Heart left ventricle (tissue), 16 donors: ENCODE results near the gene HTRA2. TPM values are rescaled to one million over a fixed set of nuclear protein-coding genes. Genes with fewer than 3 reads are reported as not detected.

Source experiments
- ATAC-seq, 4 donors: fragments of 200-7000 bp; cut with Tn5 transposase; one replicate each; pipeline ENCODE4 v1.9.1; 2020 to 2022; ENCODE audit warnings: moderate library complexity in 4 of 4, mild to moderate bottlenecking in 3 of 4, moderate number of reproducible peaks in 1 of 4
- DNase-seq, 5 donors: peaks; one replicate each; pipeline ENCODE4 v3.0.0-alpha.2; 2020
- H3K27ac ChIP-seq, 12 donors: fragments of 200-600 bp; sonication (generic) in 4 of 12; one replicate each; pipeline versions ENCODE4 v1.5.0 to v1.8.0; 2016 to 2022; ENCODE audit warnings: mild to moderate bottlenecking in 2 of 12
- H3K27me3 ChIP-seq, 9 donors: fragments of 200-600 bp; sonication (generic) in 2 of 9; one replicate each; pipeline versions ENCODE4 v1.5.1 to v1.8.0; 2016 to 2022; ENCODE audit warnings: mild to moderate bottlenecking in 3 of 9
- H3K36me3 ChIP-seq, 9 donors: fragments of 200-600 bp; sonication (generic) in 2 of 9; one replicate each; pipeline versions ENCODE4 v1.5.0 to v1.8.0; 2018 to 2022; ENCODE audit warnings: mild to moderate bottlenecking in 2 of 9
- H3K4me1 ChIP-seq, 12 donors: fragments of 200-600 bp; sonication (generic) in 4 of 12; one replicate each; pipeline versions ENCODE4 v1.5.0 to v1.8.0; 2016 to 2022; ENCODE audit warnings: mild to moderate bottlenecking in 3 of 12
- H3K4me3 ChIP-seq, 12 donors: fragments of 200-600 bp; sonication (generic) in 4 of 12; one replicate each; pipeline versions ENCODE4 v1.5.0 to v1.8.0; 2017 to 2022; ENCODE audit warnings: mild to moderate bottlenecking in 9 of 12, moderate library complexity in 4 of 12
- H3K9me3 ChIP-seq, 12 donors: fragments of 200-600 bp; sonication (generic) in 4 of 12; one replicate each; pipeline versions ENCODE4 v1.5.0 to v1.8.0; 2016 to 2022; ENCODE audit warnings: mild to moderate bottlenecking in 1 of 12
- POLR2A ChIP-seq, 2 donors: fragments of 450-650 bp; IDR thresholded peaks; one replicate each; pipeline ENCODE4 v1.6.1; 2017; ENCODE audit warnings: antibody characterized with exemption in 2 of 2, mild to moderate bottlenecking in 2 of 2, moderate library complexity in 2 of 2
- WGBS, 4 donors: extraction: QIAGEN DNeasy Blood & Tissue Kit in 2 of 4; methylation state at CpG; one replicate each; pipeline versions ENCODE4 v1.1.5 to v1.1.7; 2013 to 2018; 5-methylcytosine and 5-hydroxymethylcytosine counted together
- intact Hi-C, 10 donors: fragments of 100-400 bp; cut with DNase I; formaldehyde crosslinking; loops; one replicate each; pipeline versions ENCODE4 v1.11.1 to v1.14.2; 2022
- polyA plus RNA-seq, 2 donors: library from polyadenylated mRNA; stranded (reverse); fragments of 200-250 nt; gene quantifications; one replicate each; pipeline ENCODE4 v1.2.3, GENCODE V29; 2013
- total RNA-seq, 9 donors: library from RNA; depleted of rRNA in 2 of 9; stranded (reverse); fragments of >200 nt in 2 of 9; fragmentation: NEBNext Ultra II Directional in 3 of 9; extraction: Animal tissue kit (Norgen Biotek cat#: 25700) in 3 of 9; gene quantifications; one replicate each; pipeline versions ENCODE4 v1.1.0 to v1.2.4, GENCODE V29; 2016 to 2023
- TF ChIP-seq, protein P1 (sequence below), 12 donors: fragments of 200-600 bp; sonication (generic) in 4 of 12; IDR thresholded peaks; one replicate each; pipeline versions ENCODE4 v1.5.0 to v1.8.0; 2018 to 2022; ENCODE audit warnings: antibody characterized with exemption in 12 of 12, mild to moderate bottlenecking in 5 of 12
- donor health status: ischemic (EF 13 %, LVEDD 7.1; RV severe dilation, severe dysfunction).
- donor health status: healthy with polysubstance abuse.
- donor health status: DM: no; HTN: yes; CAD: no.
- donor health status: DM: no; HTN: no; CAD: no.
- donor health status: ischemic (EF 25% LVEDD 6.9; RV normal size, moderate dysfunction).
- donor health status: ischemic (EF 25% LVEDD 5.7; RV mildly dilated, moderate dysfunction).
- donor health status: healthy.
- donor health status: DM: yes; HTN: yes; CAD: no.
- donor health status: ischemic (EF 35%, LVEDD 5.7; RV mildly dilated, moderate dysfunction).
- donor health status: nonischemic (EF 11% LVEDD 7.7; RV severe dilation, severe dysfunction).
- donor health status: DM: yes; HTN: yes; CAD: no.
- donor health status: PGD.
- donor health status: ischemic (EF 29% LVEDD 5.4; RV normal size, mild dysfunction).
- donor health status: nonischemic (EF 23%, LVEDD 6.1; RV moderate dilation, normal function).

The HTRA2 gene
- total and polyA plus RNA-seq, 11 donors = 23.6 to 45.4 (median 24.8) TPM

DNA sequence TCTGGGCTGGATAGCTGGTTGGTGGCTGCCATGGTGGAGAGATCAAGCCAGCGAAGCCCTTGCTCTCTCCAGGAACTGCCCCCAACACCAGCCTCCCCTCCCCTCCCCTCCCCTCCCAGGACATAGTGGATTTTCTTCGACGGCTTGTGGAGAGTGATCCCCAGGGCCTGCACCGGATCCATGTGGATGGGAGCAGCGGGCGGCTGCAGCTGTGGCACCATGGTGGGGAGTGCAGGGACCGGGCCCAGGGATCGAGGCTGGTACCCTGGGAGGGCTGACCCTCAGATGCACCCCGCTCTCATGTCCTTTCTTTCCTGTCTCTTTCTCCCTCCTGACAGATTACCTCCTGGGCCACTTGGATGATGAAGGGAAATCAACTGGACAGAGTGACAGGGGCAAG is 39.8 kb upstream of the HTRA2 start:
- DNase-seq (no peak), ATAC-seq (no peak)
- TF ChIP-seq, protein P1, sequence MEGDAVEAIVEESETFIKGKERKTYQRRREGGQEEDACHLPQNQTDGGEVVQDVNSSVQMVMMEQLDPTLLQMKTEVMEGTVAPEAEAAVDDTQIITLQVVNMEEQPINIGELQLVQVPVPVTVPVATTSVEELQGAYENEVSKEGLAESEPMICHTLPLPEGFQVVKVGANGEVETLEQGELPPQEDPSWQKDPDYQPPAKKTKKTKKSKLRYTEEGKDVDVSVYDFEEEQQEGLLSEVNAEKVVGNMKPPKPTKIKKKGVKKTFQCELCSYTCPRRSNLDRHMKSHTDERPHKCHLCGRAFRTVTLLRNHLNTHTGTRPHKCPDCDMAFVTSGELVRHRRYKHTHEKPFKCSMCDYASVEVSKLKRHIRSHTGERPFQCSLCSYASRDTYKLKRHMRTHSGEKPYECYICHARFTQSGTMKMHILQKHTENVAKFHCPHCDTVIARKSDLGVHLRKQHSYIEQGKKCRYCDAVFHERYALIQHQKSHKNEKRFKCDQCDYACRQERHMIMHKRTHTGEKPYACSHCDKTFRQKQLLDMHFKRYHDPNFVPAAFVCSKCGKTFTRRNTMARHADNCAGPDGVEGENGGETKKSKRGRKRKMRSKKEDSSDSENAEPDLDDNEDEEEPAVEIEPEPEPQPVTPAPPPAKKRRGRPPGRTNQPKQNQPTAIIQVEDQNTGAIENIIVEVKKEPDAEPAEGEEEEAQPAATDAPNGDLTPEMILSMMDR (IDR thresholded peaks at IDR 0.05) = no peak
- no peak for TF ChIP-seq POLR2A (IDR thresholded peaks at IDR 0.05)
- Histone ChIP-seq H3K27ac (no peak overlapping the region), H3K4me1 (no peaks in the 10 kb centered on the region), H3K36me3 (peaks cover 0 to 94% (median 69%) of the 10 kb centered on the region in 9 donors), H3K9me3 (no peaks in the 10 kb centered on the region), H3K4me3 (no peak overlapping the region), H3K27me3 (no peaks in the 10 kb centered on the region)
- intact Hi-C loops = loop anchor here in 1 of 10 donors (5.0 kb wide), 1 partner anchor 37 kb away; the partner anchor contains the start of genes AUP1, DQX1 and HTRA2
- WGBS, 4 donors = 92 to 97% (median 92%) methylated on average over 9 of the region's 9 CpGs; no CpG with 5 or more reads in 1 of the 4 donors

DNA sequence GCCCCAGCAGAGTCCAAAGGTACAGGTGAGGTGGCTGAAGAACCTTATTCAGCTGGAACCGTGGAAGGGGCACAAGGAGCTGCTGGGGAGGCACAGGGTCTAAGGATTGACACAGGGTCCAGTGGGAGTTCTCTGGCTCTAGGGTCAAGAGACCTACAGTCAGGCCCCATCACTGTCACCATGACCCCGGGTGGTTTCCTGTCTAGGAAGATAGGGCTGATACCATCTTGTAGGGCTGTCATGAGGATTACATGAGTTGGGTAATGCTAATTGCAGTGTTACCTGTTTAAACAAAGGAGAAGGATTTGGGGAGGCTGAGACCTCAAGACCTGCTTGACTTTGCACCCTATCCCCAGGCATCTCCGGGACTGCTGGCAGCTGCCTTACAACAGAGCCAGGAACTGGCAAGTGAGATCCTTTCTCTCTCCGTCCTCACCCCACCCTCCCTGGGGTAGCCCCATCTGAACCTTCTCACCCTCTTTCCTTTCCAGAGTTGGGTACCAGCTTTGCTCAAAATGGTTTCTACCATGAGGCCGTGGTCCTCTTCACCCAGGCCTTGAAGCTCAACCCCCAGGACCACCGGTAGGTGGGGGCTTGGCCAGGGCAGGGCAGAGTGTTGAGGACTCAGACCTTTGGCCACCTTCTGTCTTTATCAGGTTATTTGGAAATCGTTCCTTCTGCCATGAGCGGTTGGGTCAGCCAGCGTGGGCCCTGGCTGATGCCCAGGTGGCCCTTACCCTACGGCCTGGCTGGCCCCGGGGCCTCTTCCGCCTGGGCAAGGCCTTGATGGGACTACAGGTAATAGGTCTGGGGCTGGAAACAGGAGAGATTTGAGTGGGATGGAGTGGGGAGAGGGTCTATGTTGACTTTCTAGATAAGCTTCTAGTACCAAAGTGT is 37.8 kb upstream of the HTRA2 start:
- WGBS, 4 donors = 93 to 98% (median 95%) methylated on average over 11 to 12 of the region's 12 CpGs
- no peak for TF ChIP-seq POLR2A (IDR thresholded peaks at IDR 0.05)
- TF ChIP-seq, protein P1 (IDR thresholded peaks at IDR 0.05) = no peak

DNA sequence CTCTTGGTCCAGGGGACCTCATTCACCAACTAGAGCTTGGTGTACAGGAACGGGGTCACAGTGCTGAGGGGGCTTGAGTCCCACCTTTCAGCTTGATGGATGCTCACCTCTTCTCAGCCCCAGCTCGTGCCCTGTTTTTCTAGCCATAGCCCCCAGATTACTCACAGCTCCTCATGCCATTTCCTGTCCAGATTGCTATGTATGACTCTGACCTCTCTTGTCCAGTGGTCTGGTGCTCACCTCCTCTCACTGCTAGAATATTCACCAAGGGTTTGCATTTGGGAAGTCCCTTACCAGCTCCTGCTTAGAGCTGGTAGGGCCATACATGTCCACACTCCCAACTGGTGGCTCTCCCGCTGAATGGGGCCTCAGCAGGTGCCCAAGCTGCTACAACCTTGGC is 36.2 kb upstream of the HTRA2 start:
- ATAC-seq = no peak
- intact Hi-C loops = no loop called here
- peaks cover 5 to 14% (median 11%) of the 10 kb centered on the region in 12 donors for H3K4me1 ChIP-seq
- H3K4me3 ChIP-seq = no peak overlapping the region
- no peak for TF ChIP-seq POLR2A (IDR thresholded peaks at IDR 0.05)
- TF ChIP-seq, protein P1 (IDR thresholded peaks at IDR 0.05) = no peak
- H3K27ac ChIP-seq = no peak overlapping the region
- H3K36me3 ChIP-seq = peaks cover 0 to 58% (median 46%) of the 10 kb centered on the region in 9 donors
- H3K9me3 ChIP-seq = no peaks in the 10 kb centered on the region
- DNase-seq = no peak
- whole genome bisulfite sequencing, 4 donors = 88 to 95% (median 91%) methylated on average over 3 of the region's 3 CpGs
- H3K27me3 ChIP-seq = peaks cover 6 to 19% (median 13%) of the 10 kb centered on the region in 9 donors

More for the DNA sequence above, 37.8 kb upstream of the HTRA2 start:
- intact Hi-C loops = no loop called here
- Histone ChIP-seq H3K27ac (no peak overlapping the region), H3K36me3 (peaks cover 0 to 74% (median 53%) of the 10 kb centered on the region in 9 donors), H3K9me3 (no peaks in the 10 kb centered on the region), H3K4me3 (no peak overlapping the region), H3K27me3 (peaks cover 0 to 2% (median 0%) of the 10 kb centered on the region in 9 donors), H3K4me1 (no peaks in the 10 kb centered on the region)
- DNase-seq (no peak), ATAC-seq (no peak)

DNA sequence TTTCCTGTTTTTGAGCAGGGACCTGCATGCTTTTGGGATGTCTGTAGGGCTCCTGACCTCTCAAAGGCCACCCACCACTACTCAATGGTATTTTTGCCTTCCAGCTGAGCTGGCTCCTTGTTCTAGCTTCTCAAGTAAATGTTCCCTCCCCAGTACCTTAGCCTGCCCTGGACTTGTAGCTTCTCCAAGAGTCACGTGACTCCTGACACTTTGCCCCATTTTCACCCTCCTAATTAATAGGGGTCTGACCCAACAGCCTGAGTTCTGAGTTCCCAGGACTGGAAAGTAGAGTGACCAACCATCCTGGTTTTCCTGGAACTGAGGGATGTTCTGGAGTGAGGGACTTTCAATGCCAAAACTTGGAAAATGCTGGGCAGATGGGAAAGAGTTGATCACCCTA is 34.3 kb upstream of the HTRA2 start:
- Histone ChIP-seq H3K9me3 (no peaks in the 10 kb centered on the region), H3K4me3 (no peak overlapping the region), H3K36me3 (peaks cover 0 to 41% (median 40%) of the 10 kb centered on the region in 9 donors), H3K27me3 (peaks cover 21 to 38% (median 32%) of the 10 kb centered on the region in 9 donors), H3K4me1 (peaks cover 5 to 31% (median 26%) of the 10 kb centered on the region in 12 donors), H3K27ac (no peak overlapping the region)
- no peak for ATAC-seq
- WGBS, 4 donors = 83 to 94% (median 86%) methylated on average over 1 of the region's 1 CpG
- DNase-seq = no peak
- intact Hi-C loops = no loop called here
- no peak for TF ChIP-seq POLR2A (IDR thresholded peaks at IDR 0.05)
- TF ChIP-seq, protein P1 (IDR thresholded peaks at IDR 0.05) = no peak
